HepG2 (cell line): ENCODE results near the gene GALNT9. TPM values are rescaled to one million over a fixed set of nuclear protein-coding genes. Genes with fewer than 3 reads are reported as not detected.
A peak's percentile ranks its signal among the peaks of the same experiment; 100 is the strongest.

Experiments used
- ATAC-seq: fragments of 200-7000 bp; cut with Tn5 transposase; 3 replicates; pipeline ENCODE4 v1.9.1; 2020; ENCODE audit warnings: mild to moderate bottlenecking, moderate library complexity
- BruUV-seq: library from RNA; stranded (reverse); fragments of 400-500 nt; replicated peaks from 2 replicates; lab custom pipeline; 2021; lab: Mats Ljungman, UMichigan
- CTCF ChIA-PET: fragments of 300-600 bp; formaldehyde crosslinking; extraction: SDS; loops from one replicate; lab custom pipeline; 2021; ENCODE audit warnings: low total read pairs, inconsistent platforms, low intra/inter-chr PET ratio; lab: Yijun Ruan, JAX
- POLR2A ChIA-PET: fragments of 350-600 bp; sonication (Branson Sonifier 250); formaldehyde crosslinking; loops from one replicate; lab custom pipeline; 2020; ENCODE audit warnings: antibody characterized with exemption, inconsistent platforms; lab: Yijun Ruan, JAX
- DNase-seq: peaks from one replicate; pipeline ENCODE4 v3.0.0-alpha.2; 2015; ENCODE audit warnings: low spot score
- FAIRE-seq: peaks from 3 replicates; lab custom pipeline; 2011; peaks lifted over from hg19 to GRCh38; lab: Jason Lieb, UNC
- H2AFZ ChIP-seq: one replicate; pipeline ENCODE4 v1.6.1; 2011; ENCODE audit warnings: low read length, inconsistent platforms
- H3K27ac ChIP-seq: fragments of 300-600 bp; 3 replicates; pipeline ENCODE4 v1.8.0; 2011; ENCODE audit warnings: mixed run types, mild to moderate bottlenecking, mixed read lengths, low read length, inconsistent platforms; ENCODE audit not compliant: insufficient read depth; ENCODE audit errors: extremely low read length
- H3K27me3 ChIP-seq, 2 experiments: fragments of 200-600 bp in 1 of 2; 2 replicates in 1 of 2; 3 replicates in 1 of 2; pipeline versions ENCODE4 v1.6.0 to v1.8.0; 2011; ENCODE audit warnings: low read length in 2 of 2, mild to moderate bottlenecking in 2 of 2, moderate library complexity in 2 of 2, inconsistent platforms in 1 of 2; ENCODE audit not compliant: insufficient read depth in 2 of 2, control insufficient read depth in 1 of 2
- H3K36me3 ChIP-seq, 2 experiments: fragments of 200-600 bp in 1 of 2; replicated peaks in 1 of 2; 2 replicates in 1 of 2; 3 replicates in 1 of 2; pipeline versions ENCODE4 v1.5.1 to v1.8.0; 2011; ENCODE audit warnings: low read length in 2 of 2, inconsistent platforms in 1 of 2; ENCODE audit not compliant: insufficient read depth in 2 of 2, control insufficient read depth in 1 of 2
- H3K4me1 ChIP-seq: 2 replicates; pipeline ENCODE4 v1.5.1; 2012; ENCODE audit warnings: low read length, inconsistent platforms; ENCODE audit not compliant: insufficient read depth
- H3K4me2 ChIP-seq: 2 replicates; pipeline ENCODE4 v1.6.0; 2011; ENCODE audit warnings: low read depth, low read length, inconsistent platforms
- H3K4me3 ChIP-seq, 3 experiments: fragments of 200-600 bp in 1 of 3; sonication (generic), shearing (Covaris generic) in 1 of 3; replicated peaks in 1 of 3; 2 replicates each; pipeline ENCODE4 v1.5.1; 2011 to 2016; ENCODE audit warnings: low read length in 3 of 3, inconsistent platforms in 2 of 3, low read depth in 2 of 3, mild to moderate bottlenecking in 2 of 3, control low read depth in 1 of 3, mixed read lengths in 1 of 3; ENCODE audit not compliant: insufficient read depth in 1 of 3
- H3K79me2 ChIP-seq: one replicate; pipeline ENCODE4 v1.6.1; 2011; ENCODE audit warnings: low read length, inconsistent platforms; ENCODE audit not compliant: insufficient read depth
- H3K9ac ChIP-seq: 2 replicates; pipeline ENCODE4 v1.6.0; 2011; ENCODE audit warnings: mild to moderate bottlenecking, low read depth, low read length, inconsistent platforms; ENCODE audit not compliant: insufficient read depth
- H3K9me3 ChIP-seq: 2 replicates; pipeline ENCODE4 v1.5.1; 2012; ENCODE audit warnings: mild to moderate bottlenecking, low read length
- H4K20me1 ChIP-seq: 2 replicates; pipeline ENCODE4 v1.6.0; 2011; ENCODE audit warnings: inconsistent platforms, mild to moderate bottlenecking, low read length, moderate library complexity; ENCODE audit not compliant: insufficient read depth
- BORCS8-MEF2B ChIP-seq: sonication (generic); formaldehyde crosslinking; IDR thresholded peaks from 2 replicates; pipeline ENCODE4 v1.8.0; 2022; ENCODE audit warnings: mild to moderate bottlenecking, missing genetic modification reagents
- BRF2 ChIP-seq: sonication (generic); formaldehyde crosslinking; IDR thresholded peaks from 2 replicates; pipeline ENCODE4 v1.8.1; 2022; ENCODE audit warnings: mild to moderate bottlenecking, missing genetic modification reagents
- DBP ChIP-seq: sonication (generic); formaldehyde crosslinking; IDR thresholded peaks from 2 replicates; pipeline ENCODE4 v1.4.0; 2020; ENCODE audit warnings: missing genetic modification reagents; ENCODE audit errors: not compliant biosample characterization
- IKZF4 ChIP-seq: sonication (generic); formaldehyde crosslinking; IDR thresholded peaks from 2 replicates; pipeline ENCODE4 v1.5.1; 2020; ENCODE audit warnings: borderline replicate concordance, mild to moderate bottlenecking, low read depth, missing genetic modification reagents; ENCODE audit errors: not compliant biosample characterization
- MEF2D ChIP-seq: sonication (generic); formaldehyde crosslinking; IDR thresholded peaks from 2 replicates; pipeline ENCODE4 v1.5.1; 2020; ENCODE audit warnings: mild to moderate bottlenecking, missing genetic modification reagents
- NCOA5 ChIP-seq: sonication (generic); formaldehyde crosslinking; IDR thresholded peaks from 2 replicates; pipeline ENCODE4 v1.4.0; 2020; ENCODE audit warnings: missing genetic modification reagents
- RBM39 ChIP-seq: fragments of 200-400 bp; formaldehyde crosslinking; IDR thresholded peaks from one replicate; pipeline ENCODE4 v1.6.1; 2018; ENCODE audit warnings: antibody characterized with exemption, mild to moderate bottlenecking, low read depth, low read length; ENCODE audit not compliant: poor library complexity, severe bottlenecking
- SP4 ChIP-seq: sonication (generic); formaldehyde crosslinking; IDR thresholded peaks from 2 replicates; pipeline ENCODE4 v1.8.1; 2023; ENCODE audit warnings: mild to moderate bottlenecking, missing genetic modification reagents
- TCF7L2 ChIP-seq: IDR thresholded peaks from 2 replicates; pipeline ENCODE4 v1.6.1; 2011; ENCODE audit warnings: mild to moderate bottlenecking, low read depth, low read length, moderate library complexity
- ZNF496 ChIP-seq: sonication (generic); formaldehyde crosslinking; IDR thresholded peaks from 2 replicates; pipeline ENCODE4 v1.8.1; 2023; ENCODE audit warnings: mild to moderate bottlenecking, moderate library complexity, missing genetic modification reagents; ENCODE audit not compliant: insufficient replicate concordance
- ZNF652 ChIP-seq: IDR thresholded peaks from 2 replicates; pipeline ENCODE4 v1.6.1; 2016; ENCODE audit warnings: low read depth, borderline replicate concordance
- ZNF841 ChIP-seq: sonication (generic); formaldehyde crosslinking; IDR thresholded peaks from 2 replicates; pipeline ENCODE4 v1.8.1; 2023; ENCODE audit warnings: missing genetic modification reagents, borderline replicate concordance
- ZNF878 ChIP-seq: sonication (generic); formaldehyde crosslinking; IDR thresholded peaks from 2 replicates; pipeline ENCODE4 v1.8.1; 2023; ENCODE audit warnings: mild to moderate bottlenecking, missing genetic modification reagents, moderate library complexity
- WGBS: methylation state at CpG from one replicate; pipeline ENCODE4 v1.1.6; 2017; ENCODE audit warnings: low lambda C conversion rate; 5-methylcytosine and 5-hydroxymethylcytosine counted together
- in situ Hi-C: cut with HindIII; loops from 2 replicates; pipeline ENCODE4 v1.10.0; 2017; ENCODE audit warnings: low pct_unique_long_range_greater_than_20kb; ENCODE audit not compliant: extremely low pct_ligation_motif_present
- intact Hi-C: fragments of 100-400 bp; cut with micrococcal nuclease; formaldehyde crosslinking; loops from one replicate; pipeline ENCODE4 v1.10.0; 2022; ENCODE audit not compliant: unreplicated experiment
- polyA plus RNA-seq, 8 experiments: library from polyadenylated mRNA; depleted of rRNA in 3 of 8; stranded (reverse) in 7 of 8; unstranded in 1 of 8; fragments of >200 nt; fragmentation: Illumina TruSeq in 4 of 8; extraction: Trizol in 4 of 8; gene quantifications; 2 replicates each; pipeline versions ENCODE4 v1.2.1 to v1.2.3, GENCODE V29; 2011 to 2016; ENCODE audit warnings: low read depth in 4 of 8, missing spikeins in 1 of 8, mixed read lengths in 1 of 8; ENCODE audit not compliant: insufficient read depth in 1 of 8
- total RNA-seq, 5 experiments: library from RNA; depleted of rRNA; stranded (reverse); fragments of >200 nt; fragmentation: Illumina TruSeq; extraction: Trizol; gene quantifications; 2 replicates each; pipeline ENCODE4 v1.2.3, GENCODE V29; 2016; ENCODE audit warnings: low read depth in 1 of 5

GALNT9 gene
- total and polyA plus RNA-seq, 2 of the 13 experiments (the other 11 are each of a cell fraction or from before 2014, with no cell fraction given), result 0.04 TPM; not detected in 1

GRCh38 chr12:132319991-132320570 is 9.3 kb downstream of the GALNT9 start:
- Histone ChIP-seq H3K79me2 (no peaks in the 10 kb centered on the region), H3K36me3 (no peaks in the 10 kb centered on the region), H3K4me1 (no peaks in the 10 kb centered on the region), H3K4me3 (no peak overlapping the region), H2AFZ (no peak overlapping the region), H3K27ac (no peak overlapping the region), H3K9me3 (no peaks in the 10 kb centered on the region), H3K27me3 (peaks cover 31 to 88% of the 10 kb centered on the region in 2 experiments; a peak in 4 of 5 replicates), H3K4me2 (no peak overlapping the region), H3K9ac (no peak overlapping the region), H4K20me1 (peaks cover 7% of the 10 kb centered on the region; the same call in 1 of the 2 replicates)
- intact Hi-C loops, result no loop called here
- WGBS, result 47% methylated on average over 27 of the region's 29 CpGs
- ChIA-PET CTCF (no interaction called here), POLR2A (no interaction called here)
- BruUV-seq, result no TSS peak
- DNase-seq (no peak), ATAC-seq (no peak), FAIRE-seq (no peak)
- TF ChIP-seq MEF2D (CRISPR knock-in tag) (no peak), ZNF841 (CRISPR knock-in tag) (no peak), ZNF652 (CRISPR knock-in tag) (no peak), ZNF496 (no peak), SP4 (CRISPR knock-in tag) (no peak)
- in situ Hi-C loops, result no loop called here

GRCh38 chr12:132319359-132319950 is 9.9 kb downstream of the GALNT9 start:
- no peaks in the 10 kb centered on the region for H3K4me1 ChIP-seq
- no peak overlapping the region for H3K4me2 ChIP-seq
- BruUV-seq, result no TSS peak
- POLR2A ChIA-PET, result no interaction called here
- no peak overlapping the region for H3K27ac ChIP-seq
- H3K27me3 ChIP-seq, result peaks cover 30 to 91% of the 10 kb centered on the region in 2 experiments; a peak in 4 of 5 replicates
- FAIRE-seq (no peak), DNase-seq (no peak), ATAC-seq (peak; percentile 8; the same call in 2 of the 3 replicates)
- 25% methylated on average over 15 of the region's 30 CpGs for WGBS
- in situ Hi-C loops (no loop called here), intact Hi-C loops (no loop called here)
- H4K20me1 ChIP-seq, result peaks cover 7% of the 10 kb centered on the region; the same call in 1 of the 2 replicates
- H3K9ac ChIP-seq, result no peak overlapping the region
- CTCF ChIA-PET, result no interaction called here
- H3K36me3 ChIP-seq, result no peaks in the 10 kb centered on the region
- H2AFZ ChIP-seq, result no peak overlapping the region
- H3K4me3 ChIP-seq, result no peak overlapping the region
- no peaks in the 10 kb centered on the region for H3K9me3 ChIP-seq
- H3K79me2 ChIP-seq, result no peaks in the 10 kb centered on the region
- TF ChIP-seq NCOA5 (CRISPR knock-in tag) (no peak), RBM39 (no peak), BRF2 (CRISPR knock-in tag) (no peak), TCF7L2 (no peak), DBP (CRISPR knock-in tag) (no peak), BORCS8-MEF2B (no peak), IKZF4 (no peak), ZNF878 (no peak)
